Thyroid gland (tissue), 4 donors: Measurements from ENCODE around the gene ATP5ME. TPM values are rescaled to one million over a fixed set of nuclear protein-coding genes. Genes with fewer than 3 reads are reported as not detected.
"Not testable (repeated sequence)": the region's sequence is repeated elsewhere in the genome, so short reads cannot be mapped to it uniquely, and the experiment has no call there.

Experiments
- DNase-seq, 2 donors: peaks; one replicate each; pipeline ENCODE4 v3.0.0-alpha.2; 2019
- H3K27ac ChIP-seq, 3 donors: fragments of 200-600 bp; sonication (generic); 1 replicate in 2 of 3; 2 replicates in 1 of 3; pipeline ENCODE4 v1.5.1; 2016 to 2019; ENCODE audit warnings: mild to moderate bottlenecking in 1 of 3, moderate library complexity in 1 of 3
- H3K27me3 ChIP-seq: fragments of 200-600 bp; sonication (generic); one replicate; pipeline ENCODE4 v1.5.1; 2019
- H3K36me3 ChIP-seq, 2 donors: fragments of 200-600 bp; sonication (generic); one replicate each; pipeline ENCODE4 v1.5.1; 2016 to 2019
- H3K4me1 ChIP-seq, 2 donors: fragments of 200-600 bp; sonication (generic); one replicate each; pipeline ENCODE4 v1.5.1; 2017 to 2019
- H3K4me3 ChIP-seq, 3 donors: fragments of 200-600 bp; sonication (generic); replicated peaks in 1 of 3; 1 replicate in 2 of 3; 2 replicates in 1 of 3; pipeline ENCODE4 v1.5.1; 2016; ENCODE audit warnings: mild to moderate bottlenecking in 1 of 3
- H3K9me3 ChIP-seq: fragments of 200-600 bp; sonication (generic); one replicate; pipeline ENCODE4 v1.5.1; 2017
- CTCF ChIP-seq, 6 experiments: fragments of 200-600 bp in 3 of 6; fragments of 450-650 bp in 3 of 6; sonication (generic) in 3 of 6; IDR thresholded peaks; one replicate each; pipeline ENCODE4 v1.5.1; 2016 to 2019; ENCODE audit warnings: antibody characterized with exemption in 6 of 6, mild to moderate bottlenecking in 2 of 6, inconsistent platforms in 1 of 6, moderate library complexity in 1 of 6
- POLR2A ChIP-seq, 2 donors: fragments of 450-650 bp; IDR thresholded peaks; one replicate each; pipeline ENCODE4 v1.6.1; 2017; ENCODE audit warnings: antibody characterized with exemption in 2 of 2, mild to moderate bottlenecking in 2 of 2, moderate library complexity in 1 of 2
- WGBS, 2 donors: methylation state at CpG; one replicate each; pipeline ENCODE4 v1.1.5; 2017; 5-methylcytosine and 5-hydroxymethylcytosine counted together
- intact Hi-C: fragments of 100-400 bp; cut with DNase I; formaldehyde crosslinking; loops from one replicate; pipeline ENCODE4 v1.15.1; 2023
- total RNA-seq, 4 donors: library from RNA; depleted of rRNA; stranded (reverse); fragments of >200 nt; gene quantifications; one replicate each; pipeline ENCODE4 v1.2.3, GENCODE V29; 2016

Gene ATP5ME
- total RNA-seq, 4 donors from 2014 or later = 82.2 to 144 (median 106) TPM

- H3K4me3 ChIP-seq = no peak overlapping the region
- no peaks in the 10 kb centered on the region for H3K27me3 ChIP-seq
- DNase-seq = no peak
- no peak overlapping the region for H3K27ac ChIP-seq
- no peaks in the 10 kb centered on the region for H3K4me1 ChIP-seq
- H3K9me3 ChIP-seq = no peaks in the 10 kb centered on the region
- no peak for TF ChIP-seq CTCF (IDR thresholded peaks at IDR 0.05)
- no peak for TF ChIP-seq POLR2A (IDR thresholded peaks at IDR 0.05)
- 69 to 78% methylated on average over 17 to 27 of the region's 32 CpGs for WGBS, 2 donors
- intact Hi-C loops = no loop called here
- no peaks in the 10 kb centered on the region for H3K36me3 ChIP-seq
These were observed 36.4 kb downstream of the ATP5ME start for GRCh38 chr4:637536-638280.

DNA sequence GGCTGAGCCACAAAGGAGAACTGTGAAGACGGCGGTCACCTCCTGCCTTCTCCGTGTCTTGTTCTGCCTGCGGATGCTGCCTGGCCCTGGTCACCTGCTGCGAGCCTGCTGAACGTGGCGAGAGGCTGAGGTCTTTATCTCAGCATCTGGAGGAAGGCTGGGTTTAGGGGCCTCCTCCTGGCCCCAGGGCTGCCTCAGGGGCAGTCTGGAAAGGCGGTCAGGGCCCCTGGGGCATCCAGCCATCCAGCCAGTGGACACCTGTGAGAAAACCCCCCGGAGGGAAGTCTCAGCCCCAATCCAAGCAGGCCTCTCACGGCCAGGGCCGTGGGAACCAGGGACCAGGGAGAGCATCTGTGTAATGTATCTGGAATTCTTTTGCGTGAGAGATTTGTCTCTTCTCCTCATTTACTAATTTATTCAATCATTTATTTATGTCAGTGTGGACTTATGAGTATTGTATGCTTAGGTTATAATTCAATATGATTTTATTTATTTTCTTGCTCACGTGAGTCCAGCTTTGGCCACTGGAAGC, 37.4 kb downstream of the ATP5ME start:
- Histone ChIP-seq H3K9me3 (no peaks in the 10 kb centered on the region), H3K4me3 (no peak overlapping the region), H3K4me1 (no peaks in the 10 kb centered on the region), H3K36me3 (no peaks in the 10 kb centered on the region), H3K27ac (no peak overlapping the region), H3K27me3 (no peaks in the 10 kb centered on the region)
- intact Hi-C loops = no loop called here
- no peak for DNase-seq
- TF ChIP-seq POLR2A (IDR thresholded peaks at IDR 0.05) = no peak
- TF ChIP-seq CTCF (IDR thresholded peaks at IDR 0.05) = no peak
- 83 to 86% methylated on average over 12 to 13 of the region's 13 CpGs for WGBS, 2 donors

DNA sequence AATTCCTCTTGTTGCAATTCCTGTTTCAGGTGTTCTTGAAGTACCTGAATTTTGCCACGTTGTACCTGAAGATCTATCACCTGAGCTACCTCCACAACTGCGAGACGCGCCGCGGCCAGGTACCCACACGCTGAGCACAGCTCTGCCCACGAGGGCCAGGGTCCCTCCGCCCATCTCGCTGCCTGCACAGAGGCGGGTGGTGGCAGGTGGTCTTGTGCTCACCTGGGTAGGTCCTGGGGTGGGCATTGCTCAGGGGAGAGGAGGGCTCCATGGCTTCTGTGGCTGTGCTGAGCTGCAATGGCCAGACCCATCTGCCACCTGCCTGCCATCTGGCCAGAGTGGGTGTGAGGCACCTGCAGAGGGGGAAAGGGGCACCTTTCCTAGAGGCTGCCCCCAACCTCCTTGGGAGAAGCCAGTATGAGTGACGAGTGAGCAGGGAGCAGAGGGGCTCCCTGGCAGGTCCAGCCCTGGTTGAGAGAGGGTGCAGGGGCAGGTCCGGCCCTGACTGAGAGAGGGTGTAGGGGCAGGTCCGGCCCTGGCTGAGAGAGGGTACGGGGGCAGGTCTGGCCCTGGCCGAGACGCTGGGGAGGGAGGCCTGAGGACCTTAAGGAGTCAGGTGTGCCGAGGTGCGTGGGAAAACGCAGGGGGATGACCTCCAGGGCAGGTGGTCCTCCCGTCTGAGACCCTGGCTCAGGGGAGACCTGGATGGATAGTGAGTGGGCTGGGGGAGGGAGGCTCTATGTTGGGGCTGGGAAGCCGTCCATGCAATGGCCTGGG, 38.0 kb downstream of the ATP5ME start:
- H3K27ac ChIP-seq = no peak overlapping the region

GRCh38 chr4:635066-635835, 38.8 kb downstream of the ATP5ME start:
- H3K9me3 ChIP-seq, H3K4me1 ChIP-seq, intact Hi-C loops, H3K4me3 ChIP-seq, H3K27ac ChIP-seq, H3K36me3 ChIP-seq, H3K27me3 ChIP-seq, DNase-seq: not testable (repeated sequence)
- WGBS, 2 donors = 90 to 92% methylated on average over 45 to 46 of the region's 46 CpGs

More for the DNA sequence above, 38.0 kb downstream of the ATP5ME start:
- no peaks in the 10 kb centered on the region for H3K27me3 ChIP-seq
- intact Hi-C loops = no loop called here
- no peaks in the 10 kb centered on the region for H3K9me3 ChIP-seq
- no peaks in the 10 kb centered on the region for H3K4me1 ChIP-seq
- TF ChIP-seq POLR2A (IDR thresholded peaks at IDR 0.05) (no peak), CTCF (IDR thresholded peaks at IDR 0.05) (no peak)
- no peak overlapping the region for H3K4me3 ChIP-seq
- no peaks in the 10 kb centered on the region for H3K36me3 ChIP-seq
- no peak for DNase-seq
- WGBS, 2 donors = 81 to 89% methylated on average over 21 to 22 of the region's 22 CpGs

- no peak overlapping the region for H3K27ac ChIP-seq
- no peaks in the 10 kb centered on the region for H3K4me1 ChIP-seq
- TF ChIP-seq CTCF (IDR thresholded peaks at IDR 0.05) = no peak
- TF ChIP-seq POLR2A (IDR thresholded peaks at IDR 0.05) = no peak
- no peak for DNase-seq
- H3K27me3 ChIP-seq = no peaks in the 10 kb centered on the region
- WGBS, 2 donors = 75 to 83% methylated on average over 20 to 22 of the region's 23 CpGs
- no peaks in the 10 kb centered on the region for H3K9me3 ChIP-seq
- no peak overlapping the region for H3K4me3 ChIP-seq
- intact Hi-C loops = no loop called here
- H3K36me3 ChIP-seq = no peaks in the 10 kb centered on the region
These were observed 39.5 kb downstream of the ATP5ME start for GRCh38 chr4:634599-634985.
